Measurements from ENCODE around the gene ST6GALNAC3.

ST6GALNAC3 gene

GRCh38 chr1:76530953-76531352, 456.4 kb downstream of the ST6GALNAC3 start:
- no peak for DNase-seq

- DNase-seq: no peak
Observed at GRCh38 chr1:76541618-76542017, 467.1 kb downstream of the ST6GALNAC3 start.

- no peak for DNase-seq
Observed at GRCh38 chr1:76542359-76542758, 467.8 kb downstream of the ST6GALNAC3 start.

GRCh38 chr1:76543495-76543894, 468.9 kb downstream of the ST6GALNAC3 start:
- DNase-seq: no peak

GRCh38 chr1:76546354-76546933, 471.9 kb downstream of the ST6GALNAC3 start:
- no peak for DNase-seq

- no peak for DNase-seq
Observed at GRCh38 chr1:76547916-76548315, 473.4 kb downstream of the ST6GALNAC3 start.

- DNase-seq: no peak
Observed at GRCh38 chr1:76548513-76549100, 474.1 kb downstream of the ST6GALNAC3 start.

- DNase-seq: no peak
Observed at GRCh38 chr1:76554283-76554682, 479.7 kb downstream of the ST6GALNAC3 start.

- no peak for DNase-seq
Observed at GRCh38 chr1:76562292-76562691, 487.7 kb downstream of the ST6GALNAC3 start.

- no peak for DNase-seq
Observed at GRCh38 chr1:76568573-76569238, 494.2 kb downstream of the ST6GALNAC3 start.

- DNase-seq: no peak
Observed at GRCh38 chr1:76571248-76571647, 496.7 kb downstream of the ST6GALNAC3 start.

- no peak for DNase-seq
Observed at GRCh38 chr1:76572229-76572628, 497.7 kb downstream of the ST6GALNAC3 start.

- DNase-seq: no peak
Observed at GRCh38 chr1:76576876-76577524, 502.5 kb downstream of the ST6GALNAC3 start.

- no peak for DNase-seq
Observed at GRCh38 chr1:76577525-76578185, 503.1 kb downstream of the ST6GALNAC3 start.

- DNase-seq: no peak
Observed at GRCh38 chr1:76580206-76580605, 505.7 kb downstream of the ST6GALNAC3 start.

- no peak for DNase-seq
Observed at GRCh38 chr1:76581712-76582111, 507.2 kb downstream of the ST6GALNAC3 start.

- no peak for DNase-seq
Observed at GRCh38 chr1:76583235-76583868, 508.8 kb downstream of the ST6GALNAC3 start.

- DNase-seq: no peak
Observed at GRCh38 chr1:76583875-76584477, 509.4 kb downstream of the ST6GALNAC3 start.

- no peak for DNase-seq
Observed at GRCh38 chr1:76585980-76586674, 511.6 kb downstream of the ST6GALNAC3 start.

- DNase-seq: no peak
Observed at GRCh38 chr1:76587212-76587611, 512.7 kb downstream of the ST6GALNAC3 start.

GRCh38 chr1:76591461-76591860, 516.9 kb downstream of the ST6GALNAC3 start:
- DNase-seq: no peak

- no peak for DNase-seq
Observed at GRCh38 chr1:76591963-76592362, 517.4 kb downstream of the ST6GALNAC3 start.

Data from inflammatory macrophage treated with lipopolysaccharide for 1 hour (primary cell).